NCI-H345 (cell line): ENCODE results near the gene OR2T5.
"Not testable (repeated sequence)": the region's sequence is repeated elsewhere in the genome, so short reads cannot be mapped to it uniquely, and the experiment has no call there.

Experiments used
- DNase-seq: peaks from one replicate; lab custom pipeline; 2025; lab: John Stamatoyannopoulos, UW

OR2T5 gene

GRCh38 chr1:248488289-248488688 is at the start of gene OR2T5:
TSS of gene OR2T5 (plus strand) at chr1:248488589. CDS start at chr1:248488589, 0 bp downstream.
- not testable (repeated sequence) for DNase-seq

GRCh38 chr1:248438668-248439067 is 49.7 kb upstream of the OR2T5 start:
- DNase-seq: not testable (repeated sequence)

DNA sequence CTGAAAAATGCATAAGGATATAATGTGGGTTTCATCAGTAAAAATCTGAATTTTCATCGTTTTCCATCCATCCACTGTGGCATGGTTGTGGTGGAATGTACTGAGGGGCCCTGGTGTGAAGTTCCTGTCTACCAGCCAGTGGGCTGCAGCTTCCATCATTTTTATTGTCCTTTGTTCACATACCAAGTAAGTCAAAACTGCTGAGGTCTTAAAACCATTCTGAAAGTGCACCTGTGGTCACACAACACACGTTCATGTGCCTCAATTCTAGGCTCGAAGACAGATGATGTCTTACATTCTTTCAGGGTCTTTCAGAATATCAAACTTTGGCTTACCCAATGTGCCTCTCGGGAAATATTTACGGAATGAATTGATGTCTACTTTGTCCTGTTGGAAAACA is 49.1 kb upstream of the OR2T5 start:
- not testable (repeated sequence) for DNase-seq

DNA sequence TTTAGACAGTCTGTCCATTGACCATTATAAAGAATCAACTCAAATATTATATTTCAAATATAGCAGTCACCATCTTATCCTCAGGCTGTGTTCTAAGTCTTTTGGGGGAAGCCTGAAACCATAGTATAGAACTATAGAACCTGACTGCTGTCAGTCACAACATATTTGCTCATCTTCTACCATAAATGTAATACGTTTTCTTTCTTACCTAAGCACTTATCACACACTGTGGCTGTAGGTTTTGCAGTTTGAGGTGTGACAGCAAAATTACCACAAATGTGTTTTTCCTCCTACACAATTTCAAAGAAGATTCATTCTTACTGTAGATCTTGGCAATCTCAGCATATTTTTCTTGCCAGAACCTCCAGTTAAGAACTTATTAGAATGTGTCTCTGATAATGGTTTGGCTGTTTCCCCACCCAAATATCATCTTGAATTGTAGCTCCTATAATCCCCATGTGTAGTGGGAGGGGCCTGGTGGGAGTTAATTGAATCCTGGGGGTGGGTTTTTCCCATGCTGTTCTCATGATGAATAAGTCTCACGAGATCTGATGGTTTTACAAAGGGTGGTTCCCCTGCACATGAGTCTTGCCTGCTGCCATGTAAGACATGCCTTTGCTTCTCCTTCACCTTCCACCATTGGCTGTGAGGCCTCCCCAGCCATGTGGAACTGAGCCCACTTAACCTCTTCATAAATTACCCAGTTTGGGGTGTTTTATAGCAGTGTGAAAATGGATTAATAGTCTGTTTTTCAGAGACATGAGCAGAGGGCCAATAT is 45.7 kb upstream of the OR2T5 start:
- DNase-seq: not testable (repeated sequence)

GRCh38 chr1:248444603-248445002 is 43.8 kb upstream of the OR2T5 start:
- DNase-seq: not testable (repeated sequence)

GRCh38 chr1:248445399-248445798 is 43.0 kb upstream of the OR2T5 start, which contains the start of gene OR2T2:
TSS of gene OR2T2 (plus strand) at chr1:248445637. CDS start at chr1:248452798, 7,161 bp downstream.
- not testable (repeated sequence) for DNase-seq

GRCh38 chr1:248448409-248449074 is 39.8 kb upstream of the OR2T5 start:
- not testable (repeated sequence) for DNase-seq

- not testable (repeated sequence) for DNase-seq
Observed at GRCh38 chr1:248449821-248450465, 38.4 kb upstream of the OR2T5 start.

DNA sequence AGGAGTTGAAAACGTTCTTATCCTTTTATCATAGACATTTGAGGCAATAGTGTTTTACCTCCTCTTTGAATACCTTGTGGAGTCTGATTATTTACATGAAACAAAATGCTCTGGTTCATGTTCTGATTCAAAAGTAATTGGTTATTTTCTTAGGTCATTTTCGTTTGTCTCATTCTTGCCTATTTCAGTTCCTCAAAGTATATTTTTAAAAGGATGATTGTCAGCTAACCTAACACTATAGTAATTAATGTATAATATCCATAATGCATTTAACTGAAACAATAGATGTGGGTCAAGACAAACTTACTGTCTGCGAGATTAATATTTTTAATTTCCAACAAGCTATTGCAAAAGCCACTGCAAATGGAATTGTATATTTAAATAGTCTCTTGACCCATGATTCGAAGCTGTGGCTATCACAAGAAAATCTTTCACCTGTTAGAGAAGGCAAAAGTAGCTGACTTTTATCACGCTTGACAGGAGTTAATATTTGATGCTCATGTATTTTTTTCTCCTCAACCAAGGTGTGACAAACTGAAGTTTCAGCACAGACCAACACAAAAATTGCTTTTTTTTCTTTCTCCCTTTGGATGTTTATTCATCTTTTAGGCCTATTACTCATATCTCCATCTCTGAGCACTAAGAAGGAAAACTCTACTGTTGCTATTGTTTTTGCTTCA is 37.8 kb upstream of the OR2T5 start:
- not testable (repeated sequence) for DNase-seq

GRCh38 chr1:248453619-248454018 is 34.8 kb upstream of the OR2T5 start:
- DNase-seq: not testable (repeated sequence)

DNA sequence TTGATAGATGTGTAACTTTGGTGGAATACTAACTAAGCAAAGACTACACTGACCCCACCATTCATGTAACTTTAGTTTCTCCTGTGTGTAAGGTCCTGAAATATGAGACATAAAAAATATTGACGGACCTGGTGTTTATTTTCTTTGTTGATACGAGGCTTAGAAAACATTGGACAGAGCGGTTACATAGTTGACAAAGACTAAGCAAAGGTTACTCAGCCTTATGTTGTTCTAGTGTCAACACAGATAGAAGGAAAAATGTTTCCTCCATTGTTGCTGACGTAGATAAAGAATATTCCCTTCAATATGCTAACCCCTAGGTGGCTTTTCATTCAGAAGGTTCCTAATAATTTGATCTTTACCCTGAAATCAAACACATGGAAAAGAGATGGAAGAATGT is 33.3 kb upstream of the OR2T5 start:
- DNase-seq: not testable (repeated sequence)

GRCh38 chr1:248456635-248457034 is 31.8 kb upstream of the OR2T5 start:
- not testable (repeated sequence) for DNase-seq

DNA sequence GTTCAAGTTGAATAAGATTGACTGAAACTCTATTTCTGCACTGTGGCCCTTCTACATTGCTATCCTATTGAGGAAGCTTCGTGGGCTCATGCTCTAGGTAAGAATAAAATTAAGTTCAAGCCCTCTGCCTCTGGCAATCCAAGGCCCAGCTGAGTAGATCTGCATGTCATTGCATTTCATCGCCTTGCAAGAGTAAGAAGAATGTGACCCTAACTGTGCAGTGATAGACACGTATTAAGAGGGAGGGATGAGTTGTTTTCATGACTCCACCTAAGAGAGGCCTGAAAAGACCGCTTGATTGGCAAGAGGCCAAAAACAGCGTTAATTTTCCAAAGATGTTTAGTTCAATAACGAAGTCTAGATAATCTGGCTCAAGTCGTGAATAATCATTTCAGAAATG is 29.3 kb upstream of the OR2T5 start:
- not testable (repeated sequence) for DNase-seq

- no peak for DNase-seq
Observed at GRCh38 chr1:248471154-248471553, 17.2 kb upstream of the OR2T5 start.

- DNase-seq: not testable (repeated sequence)
Observed at GRCh38 chr1:248472111-248472510, 16.3 kb upstream of the OR2T5 start.

- DNase-seq: not testable (repeated sequence)
Observed at GRCh38 chr1:248473051-248473450, 15.3 kb upstream of the OR2T5 start, which contains the start of gene OR2T3. TSS of gene OR2T3 (plus strand) at chr1:248473351. CDS start at chr1:248473351, 0 bp downstream.

- DNase-seq: not testable (repeated sequence)
Observed at GRCh38 chr1:248475660-248476059, 12.7 kb upstream of the OR2T5 start.

GRCh38 chr1:248481686-248482579 is 6.5 kb upstream of the OR2T5 start:
- DNase-seq: not testable (repeated sequence)

DNA sequence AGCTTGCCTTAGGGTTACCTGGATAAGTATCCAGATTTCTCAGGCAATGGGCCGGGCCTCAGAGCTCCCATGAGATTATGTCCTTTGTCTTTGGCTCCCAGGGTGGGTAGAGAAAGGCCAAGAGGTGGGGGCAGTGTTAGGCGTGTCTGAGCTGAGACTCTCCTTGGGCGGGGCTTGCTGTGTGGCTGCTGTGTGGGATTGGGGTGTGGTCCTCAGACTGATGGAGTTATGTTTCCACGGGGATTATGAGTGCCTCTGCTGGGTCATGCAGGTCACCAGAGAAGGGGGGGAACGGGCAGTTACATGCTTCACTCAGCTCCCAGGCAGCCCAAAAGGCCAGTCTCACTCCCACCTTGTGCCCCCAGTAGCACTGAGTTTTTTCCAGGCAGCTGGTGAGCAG is 8.3 kb downstream of the OR2T5 start:
- DNase-seq: not testable (repeated sequence)

DNA sequence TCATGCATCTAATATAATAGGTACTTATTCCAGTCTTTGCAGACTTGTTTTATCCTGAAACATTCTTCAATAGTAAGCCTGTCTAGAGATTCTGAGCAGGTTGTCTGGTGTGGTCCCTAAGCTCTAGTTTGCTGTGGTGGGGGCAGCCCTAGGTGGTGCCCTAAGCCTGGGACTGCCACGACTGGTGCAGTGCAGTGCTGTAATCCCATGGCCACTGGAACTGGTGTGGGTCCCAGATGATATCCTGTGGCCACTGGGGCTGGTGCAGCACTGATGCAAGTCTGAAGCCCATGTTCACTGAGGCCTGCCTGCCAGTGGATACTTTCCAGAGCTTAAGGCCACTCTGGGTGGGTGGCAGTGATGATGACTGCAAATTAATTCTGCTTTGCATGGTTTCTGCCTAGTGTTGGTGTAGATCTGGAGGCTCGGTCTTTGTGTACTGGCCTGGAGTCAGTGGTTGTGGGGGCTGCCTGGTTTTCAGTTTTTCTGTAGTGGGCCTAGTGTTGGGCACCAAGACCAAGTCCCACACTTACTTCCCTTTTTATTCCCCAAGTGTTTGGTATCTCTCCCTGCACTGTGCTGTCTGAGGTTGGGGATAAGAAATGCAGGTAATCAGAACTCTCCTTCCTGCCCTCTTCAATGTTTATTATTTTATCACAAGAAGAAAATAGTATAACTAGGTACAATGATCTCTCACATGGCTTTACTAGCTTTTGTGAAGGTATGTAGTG is 12.1 kb downstream of the OR2T5 start:
- not testable (repeated sequence) for DNase-seq
